Fibroblast of lung (primary cell): Measurements from ENCODE around the gene LRRC8C. TPM values are rescaled to one million over a fixed set of nuclear protein-coding genes. Genes with fewer than 3 reads are reported as not detected.

Experiments
- DNase-seq, 2 donors: peaks; one replicate each; pipeline versions ENCODE4 v3.0.0 to v3.0.0-alpha.2; 2010; ENCODE audit warnings: low read depth in 2 of 2
- H2AFZ ChIP-seq: 2 replicates; pipeline ENCODE4 v1.5.1; 2012; ENCODE audit warnings: low read length, control low read depth, inconsistent platforms
- H3K27ac ChIP-seq: 2 replicates; pipeline ENCODE4 v1.5.1; 2011; ENCODE audit warnings: low read length, control low read depth; ENCODE audit not compliant: insufficient read depth
- H3K27me3 ChIP-seq: 2 replicates; pipeline ENCODE4 v1.5.1; 2011; ENCODE audit warnings: mild to moderate bottlenecking, low read length; ENCODE audit not compliant: control insufficient read depth, insufficient read depth
- H3K36me3 ChIP-seq: 2 replicates; pipeline ENCODE4 v1.5.1; 2011; ENCODE audit warnings: low read length; ENCODE audit not compliant: control insufficient read depth, insufficient read depth
- H3K4me1 ChIP-seq: 2 replicates; pipeline ENCODE4 v1.5.1; 2011; ENCODE audit warnings: low read length; ENCODE audit not compliant: control insufficient read depth, insufficient read depth; ENCODE audit errors: extremely low read depth
- H3K4me2 ChIP-seq: 2 replicates; pipeline ENCODE4 v1.5.1; 2011; ENCODE audit warnings: low read length, control low read depth; ENCODE audit not compliant: insufficient read depth; ENCODE audit errors: extremely low read depth
- H3K4me3 ChIP-seq, 4 experiments: fragments of 200-600 bp in 1 of 4; sonication (generic) in 1 of 4; replicated peaks in 1 of 4; 2 replicates each; pipeline ENCODE4 v1.5.1; 2011 to 2016; ENCODE audit warnings: low read length in 4 of 4, low read depth in 3 of 4, mild to moderate bottlenecking in 3 of 4, control low read depth in 2 of 4, inconsistent platforms in 1 of 4, mixed read lengths in 1 of 4; ENCODE audit not compliant: insufficient read depth in 1 of 4; ENCODE audit errors: control extremely low read depth in 1 of 4
- H3K79me2 ChIP-seq: 2 replicates; pipeline ENCODE4 v1.5.1; 2012; ENCODE audit warnings: mild to moderate bottlenecking, low read length, inconsistent platforms; ENCODE audit not compliant: control insufficient read depth, insufficient read depth
- H3K9ac ChIP-seq: 2 replicates; pipeline ENCODE4 v1.5.1; 2011; ENCODE audit warnings: mild to moderate bottlenecking, low read length, control low read depth; ENCODE audit not compliant: insufficient read depth
- H3K9me3 ChIP-seq: 2 replicates; pipeline ENCODE4 v1.5.1; 2012; ENCODE audit warnings: low read depth, low read length; ENCODE audit not compliant: control insufficient read depth, insufficient read depth
- H4K20me1 ChIP-seq: 2 replicates; pipeline ENCODE4 v1.5.1; 2011; ENCODE audit warnings: low read length; ENCODE audit not compliant: control insufficient read depth, insufficient read depth; ENCODE audit errors: extremely low read depth
- EZH2 ChIP-seq: IDR thresholded peaks from 2 replicates; pipeline ENCODE4 v1.5.1; 2012; ENCODE audit warnings: low read length, control low read depth, mild to moderate bottlenecking; ENCODE audit errors: missing control alignments
- polyA minus RNA-seq: library from RNA; depleted of rRNA, polyadenylated mRNA; stranded (reverse); fragments of >200 nt; gene quantifications from 2 replicates; pipeline ENCODE4 v1.2.3, GENCODE V29; 2011; ENCODE audit warnings: low replicate concordance
- polyA plus RNA-seq, 2 donors: library from polyadenylated mRNA; depleted of rRNA in 1 of 2; stranded (reverse) in 1 of 2; unstranded in 1 of 2; fragments of >200 nt; gene quantifications; 2 replicates each; pipeline ENCODE4 v1.2.1, GENCODE V29; 2011 to 2012; ENCODE audit warnings: missing spikeins in 1 of 2
- total RNA-seq: library from RNA; depleted of rRNA; stranded (reverse); fragments of >200 nt; gene quantifications from 2 replicates; pipeline ENCODE4 v1.2.1, GENCODE V29; 2014
- TF ChIP-seq, protein P1 (sequence below), 2 donors: IDR thresholded peaks in 1 of 2; conservative IDR thresholded peaks in 1 of 2; 1 replicate in 1 of 2; 2 replicates in 1 of 2; pipeline ENCODE4 v1.5.1; 2011 to 2012; ENCODE audit warnings: low read length in 2 of 2, control low read depth in 1 of 2, inconsistent platforms in 1 of 2, low read depth in 1 of 2, mild to moderate bottlenecking in 1 of 2

Gene LRRC8C
- 4.1 and 5.4 TPM in 2 replicates for total RNA-seq
- polyA plus RNA-seq = 13.2 and 19.3 TPM in 2 replicates
- polyA plus RNA-seq (2012) = 6.9 and 9.8 TPM in 2 replicates
- polyA minus RNA-seq = 3.4 and 5.3 TPM in 2 replicates

DNA sequence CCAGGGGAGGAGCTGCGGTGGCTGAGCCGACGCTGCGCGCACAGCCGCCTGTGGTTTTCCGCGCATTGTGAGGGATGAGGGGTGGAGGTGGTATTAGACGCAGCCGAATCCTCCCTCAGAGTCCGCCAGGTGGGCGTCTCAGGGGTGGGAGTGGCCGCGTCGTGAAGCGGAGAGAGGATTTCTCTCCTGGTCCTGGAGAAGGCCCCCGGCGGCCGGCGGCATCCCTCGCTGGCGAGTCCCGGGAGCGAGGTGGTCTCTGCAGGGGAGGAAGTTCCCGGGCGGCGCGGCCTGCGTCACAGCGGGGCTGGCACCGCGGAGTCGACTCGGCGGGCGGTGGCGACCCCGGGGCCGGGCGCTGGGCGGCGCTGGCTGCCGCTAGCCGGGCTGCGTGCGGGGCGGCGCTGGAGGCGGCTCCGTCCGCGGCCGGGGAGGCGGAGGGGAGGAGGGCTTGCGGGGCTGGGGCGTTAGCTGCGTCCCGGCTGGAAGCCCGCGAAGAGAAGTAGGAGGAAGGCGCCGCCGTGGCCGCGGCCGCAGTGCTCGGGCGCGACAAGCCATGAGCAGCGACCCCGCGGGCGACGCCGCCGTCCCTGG is at the start of gene LRRC8C:
Gene LRRC8C, plus strand, starts transcription at position 464 of the 591 bp plus-strand sequence. CDS start 53,354 bp downstream, outside the sequence.
- H4K20me1 ChIP-seq = no peaks in the 10 kb centered on the region
- peak within 1 kb of the TSS; percentile 84 for H3K27ac ChIP-seq
- H3K4me1 ChIP-seq = peaks cover 13% of the 10 kb centered on the region
- peak within 1 kb of the TSS; percentile 87 for H2AFZ ChIP-seq
- H3K9ac ChIP-seq = peak within 1 kb of the TSS; percentile 82
- H3K36me3 ChIP-seq = no peaks in the 10 kb centered on the region
- H3K9me3 ChIP-seq = no peaks in the 10 kb centered on the region
- peaks cover 40% of the 10 kb centered on the region for H3K79me2 ChIP-seq
- TF ChIP-seq, protein P1, sequence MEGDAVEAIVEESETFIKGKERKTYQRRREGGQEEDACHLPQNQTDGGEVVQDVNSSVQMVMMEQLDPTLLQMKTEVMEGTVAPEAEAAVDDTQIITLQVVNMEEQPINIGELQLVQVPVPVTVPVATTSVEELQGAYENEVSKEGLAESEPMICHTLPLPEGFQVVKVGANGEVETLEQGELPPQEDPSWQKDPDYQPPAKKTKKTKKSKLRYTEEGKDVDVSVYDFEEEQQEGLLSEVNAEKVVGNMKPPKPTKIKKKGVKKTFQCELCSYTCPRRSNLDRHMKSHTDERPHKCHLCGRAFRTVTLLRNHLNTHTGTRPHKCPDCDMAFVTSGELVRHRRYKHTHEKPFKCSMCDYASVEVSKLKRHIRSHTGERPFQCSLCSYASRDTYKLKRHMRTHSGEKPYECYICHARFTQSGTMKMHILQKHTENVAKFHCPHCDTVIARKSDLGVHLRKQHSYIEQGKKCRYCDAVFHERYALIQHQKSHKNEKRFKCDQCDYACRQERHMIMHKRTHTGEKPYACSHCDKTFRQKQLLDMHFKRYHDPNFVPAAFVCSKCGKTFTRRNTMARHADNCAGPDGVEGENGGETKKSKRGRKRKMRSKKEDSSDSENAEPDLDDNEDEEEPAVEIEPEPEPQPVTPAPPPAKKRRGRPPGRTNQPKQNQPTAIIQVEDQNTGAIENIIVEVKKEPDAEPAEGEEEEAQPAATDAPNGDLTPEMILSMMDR (conservative IDR thresholded peaks at IDR 0.05 in 1 of 2, IDR thresholded peaks at IDR 0.05 in 1 of 2; ENCODE audit: low read depth in 1 of 2, low read length in 2 of 2) = no peak
- TF ChIP-seq EZH2 = no peak
- peak within 1 kb of the TSS; percentile 87 for H3K4me2 ChIP-seq
- H3K4me3 ChIP-seq = peak within 1 kb of the TSS; percentile 71 to 88 (median 86)
- no peaks in the 10 kb centered on the region for H3K27me3 ChIP-seq
- peak; percentile 72 to 73 for DNase-seq

DNA sequence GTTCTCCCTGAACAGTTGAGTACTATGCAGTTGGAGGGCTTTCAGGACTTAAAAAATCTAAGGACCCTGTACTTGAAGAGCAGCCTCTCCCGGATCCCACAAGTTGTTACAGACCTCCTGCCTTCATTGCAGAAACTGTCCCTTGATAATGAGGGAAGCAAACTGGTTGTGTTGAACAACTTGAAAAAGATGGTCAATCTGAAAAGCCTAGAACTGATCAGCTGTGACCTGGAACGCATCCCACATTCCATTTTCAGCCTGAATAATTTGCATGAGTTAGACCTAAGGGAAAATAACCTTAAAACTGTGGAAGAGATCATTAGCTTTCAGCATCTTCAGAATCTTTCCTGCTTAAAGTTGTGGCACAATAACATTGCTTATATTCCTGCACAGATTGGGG is 48.7 kb upstream of the LRRC8C start:
- Histone ChIP-seq H3K9me3 (no peaks in the 10 kb centered on the region), H3K27me3 (no peaks in the 10 kb centered on the region), H3K79me2 (no peaks in the 10 kb centered on the region), H4K20me1 (no peaks in the 10 kb centered on the region), H2AFZ (no peak overlapping the region), H3K36me3 (no peaks in the 10 kb centered on the region), H3K4me1 (no peaks in the 10 kb centered on the region), H3K27ac (no peak overlapping the region), H3K4me2 (no peak overlapping the region), H3K9ac (no peak overlapping the region), H3K4me3 (no peak overlapping the region)
- TF ChIP-seq, protein P1 (conservative IDR thresholded peaks at IDR 0.05 in 1 of 2, IDR thresholded peaks at IDR 0.05 in 1 of 2; ENCODE audit: low read depth in 1 of 2, low read length in 2 of 2) = no peak
- TF ChIP-seq EZH2 = no peak
- no peak for DNase-seq

DNA sequence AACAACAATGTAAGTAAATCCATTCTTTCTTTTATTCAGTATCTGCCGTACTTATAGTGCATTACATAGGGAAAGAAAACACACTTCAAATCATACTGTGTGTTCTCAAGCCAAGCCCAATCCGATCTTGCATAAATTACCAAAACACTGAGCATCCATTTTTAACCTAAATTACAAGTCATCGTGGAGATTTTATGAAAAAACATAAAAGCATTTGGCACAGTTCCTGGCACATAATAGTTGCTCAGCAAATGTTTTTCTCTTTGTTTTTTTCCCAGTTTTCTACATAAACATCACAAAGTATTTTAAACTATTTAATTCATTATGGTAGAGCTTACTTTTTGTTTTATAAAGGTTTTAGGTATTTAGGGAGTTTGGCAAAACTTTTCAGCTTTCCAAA is 48.1 kb upstream of the LRRC8C start:
- no peaks in the 10 kb centered on the region for H3K27me3 ChIP-seq
- H3K4me2 ChIP-seq = no peak overlapping the region
- no peak overlapping the region for H3K4me3 ChIP-seq
- no peaks in the 10 kb centered on the region for H3K9me3 ChIP-seq
- H3K9ac ChIP-seq = no peak overlapping the region
- H4K20me1 ChIP-seq = no peaks in the 10 kb centered on the region
- H2AFZ ChIP-seq = no peak overlapping the region
- DNase-seq = no peak
- H3K27ac ChIP-seq = no peak overlapping the region
- no peaks in the 10 kb centered on the region for H3K36me3 ChIP-seq
- no peak for TF ChIP-seq EZH2
- TF ChIP-seq, protein P1 (conservative IDR thresholded peaks at IDR 0.05 in 1 of 2, IDR thresholded peaks at IDR 0.05 in 1 of 2; ENCODE audit: low read depth in 1 of 2, low read length in 2 of 2) = no peak
- H3K4me1 ChIP-seq = no peaks in the 10 kb centered on the region
- H3K79me2 ChIP-seq = no peaks in the 10 kb centered on the region
